NCI-H1436 (cell line): Measurements from ENCODE around the gene LOC101059915.
A peak's percentile ranks its signal among the peaks of the same experiment; 100 is the strongest.

Experiments used
- DNase-seq: peaks from one replicate; lab custom pipeline; 2025; lab: John Stamatoyannopoulos, UW

The LOC101059915 gene

GRCh38 chrX:71667328-71668247 is at the start of gene LOC101059915:
LOC101059915 (plus strand) TSS chrX:71667546.
- no peak for DNase-seq

DNA sequence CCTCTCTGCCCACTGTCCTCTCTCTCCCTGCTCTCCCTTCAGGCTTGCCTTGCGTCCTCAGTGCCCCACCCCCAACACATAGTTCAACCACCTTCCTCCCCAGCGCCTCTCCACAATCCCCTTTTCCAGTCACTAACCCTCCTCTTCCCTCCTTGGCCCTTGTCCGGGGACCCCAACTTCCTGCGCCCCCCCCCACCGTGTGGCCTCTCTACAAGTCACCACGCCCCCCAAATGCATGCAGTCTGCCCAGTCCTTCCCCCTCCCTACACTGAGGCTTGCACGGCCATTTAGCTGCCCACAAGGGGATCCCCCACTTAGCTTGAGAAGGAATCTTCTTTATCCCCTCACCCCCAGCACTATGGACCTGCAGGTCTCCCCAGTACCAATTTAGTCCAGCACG is 49.6 kb upstream of the LOC101059915 start:
- DNase-seq, result no peak

DNA sequence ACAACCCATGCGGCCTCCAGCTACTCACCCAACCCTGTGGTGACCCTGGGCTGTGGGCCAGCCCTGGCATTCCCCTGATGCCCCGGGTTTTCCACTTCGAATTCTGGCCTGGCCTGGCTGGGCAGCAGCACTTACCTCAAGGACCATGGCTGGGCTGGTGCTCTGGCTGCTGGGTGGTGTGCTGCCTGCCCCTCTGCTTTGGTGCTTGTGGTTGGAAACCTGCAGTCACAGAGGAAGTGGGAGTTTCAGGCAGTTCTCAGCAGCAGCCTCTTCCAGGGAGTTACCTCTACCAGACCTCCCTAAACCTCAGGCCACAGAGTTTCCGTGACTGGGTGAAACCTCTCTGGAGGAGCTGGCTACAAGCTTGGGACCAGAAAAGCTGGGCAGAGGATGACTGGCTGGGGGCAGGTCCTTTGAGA is 49.0 kb upstream of the LOC101059915 start, which contains the start of gene CXCR3:
Gene CXCR3, minus strand, starts transcription at position 209 of the 419 bp plus-strand sequence. Its CDS starts 62 bp downstream, at position 147.
- no peak for DNase-seq

DNA sequence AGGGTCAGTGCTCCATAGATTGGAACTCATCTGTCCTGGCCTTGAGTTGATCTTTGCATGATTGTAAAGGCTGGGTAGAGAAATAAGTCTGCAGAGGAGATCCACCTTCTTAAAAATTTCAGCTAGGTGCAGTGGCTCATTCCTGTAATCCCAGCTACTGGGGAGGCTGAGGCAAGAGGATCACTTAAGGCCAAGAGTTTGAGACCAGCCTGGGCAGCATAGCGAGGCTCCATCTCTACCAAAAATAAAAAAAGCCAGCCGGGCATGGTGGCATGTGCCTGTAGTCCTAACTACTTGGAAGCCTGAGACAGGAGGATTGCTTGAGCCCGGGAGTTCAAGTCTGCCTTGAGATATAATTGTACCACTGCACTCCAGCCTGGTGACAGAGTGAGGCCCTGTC is 48.6 kb upstream of the LOC101059915 start:
- DNase-seq, result no peak

DNA sequence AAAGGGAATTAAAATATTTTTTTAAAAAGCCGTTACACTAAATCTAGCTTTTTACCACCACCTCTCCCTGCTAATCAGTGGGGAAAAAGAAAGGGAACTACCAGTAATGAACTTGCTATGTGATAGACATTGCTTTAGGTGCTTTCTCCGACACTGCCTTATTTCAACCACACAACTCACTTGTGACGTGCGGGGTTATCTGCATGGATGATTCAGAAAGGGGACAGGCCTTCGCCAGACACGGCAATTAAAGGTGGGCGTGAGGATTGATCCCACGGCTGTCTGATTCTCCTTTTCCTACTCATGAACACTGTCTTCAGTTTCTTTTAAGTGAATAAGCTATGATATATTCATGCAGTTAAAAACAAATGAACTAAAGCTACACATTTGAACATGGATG is 48.2 kb upstream of the LOC101059915 start:
- DNase-seq, result no peak

DNA sequence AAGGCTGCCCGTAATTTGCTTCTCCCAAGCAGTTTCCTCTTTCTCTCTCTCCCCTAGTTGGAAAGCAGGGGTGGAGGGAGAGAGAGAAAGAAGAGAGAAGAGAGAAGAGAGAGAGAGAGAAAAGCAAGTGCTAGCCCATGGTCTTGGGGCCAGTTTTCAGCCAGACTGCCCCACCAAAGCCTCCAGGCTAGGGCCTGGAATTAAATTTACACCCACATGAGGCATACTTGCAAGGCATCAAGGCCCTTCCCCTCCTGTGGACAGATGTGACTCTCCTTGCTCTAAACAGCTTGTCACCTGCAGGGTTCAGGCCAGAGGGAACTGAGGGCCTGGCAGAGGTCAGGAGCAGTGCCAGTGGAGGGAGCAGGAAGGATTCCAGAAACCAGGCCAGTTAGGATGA is 47.4 kb upstream of the LOC101059915 start:
- no peak for DNase-seq

DNA sequence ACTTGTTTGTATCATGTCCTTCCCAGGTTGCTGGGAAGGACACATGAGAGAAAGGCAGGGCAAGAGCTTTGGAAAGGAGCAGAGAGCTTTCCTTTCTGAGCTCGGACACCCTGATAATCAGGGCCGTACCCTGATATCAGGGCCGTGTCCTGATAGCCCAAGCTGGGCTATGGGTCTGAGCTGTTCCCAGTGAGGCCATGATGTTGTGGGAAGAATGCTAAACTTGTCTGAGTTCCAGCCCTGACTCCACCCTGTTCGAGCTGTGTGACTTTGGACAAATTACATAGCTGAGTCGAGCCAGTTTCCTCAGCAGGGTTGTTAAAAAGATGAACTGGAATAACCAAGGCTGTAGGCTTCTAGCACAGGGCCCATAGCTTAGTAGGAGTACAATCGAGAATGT is 45.7 kb upstream of the LOC101059915 start:
- DNase-seq, result no peak

DNA sequence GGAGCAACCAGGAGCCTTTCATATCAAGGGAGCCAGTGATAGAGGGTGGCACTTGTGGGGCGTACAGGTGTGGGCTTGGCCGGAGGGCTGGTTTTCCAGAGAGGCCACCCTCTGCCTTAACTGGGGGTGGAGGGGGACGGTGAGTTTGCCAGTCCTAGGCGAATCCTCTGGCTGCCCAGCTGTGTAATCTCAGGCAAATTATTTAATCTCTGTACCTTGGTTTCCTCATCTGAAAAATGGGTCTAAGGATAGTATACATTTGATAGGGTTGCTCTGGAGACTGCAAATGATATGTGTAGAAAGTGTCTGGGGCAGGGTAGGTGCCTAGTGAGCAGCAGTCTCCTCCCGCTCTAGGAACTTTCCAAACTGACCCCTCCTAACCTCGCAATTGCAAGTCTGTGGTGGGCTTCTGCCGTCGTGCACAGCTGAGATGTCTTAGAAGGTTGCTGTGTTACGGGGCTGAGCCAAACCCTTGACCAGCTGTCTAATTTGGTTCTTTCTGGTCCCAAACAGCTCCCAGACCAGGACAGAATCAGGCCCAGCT is 45.2 kb upstream of the LOC101059915 start:
- no peak for DNase-seq

DNA sequence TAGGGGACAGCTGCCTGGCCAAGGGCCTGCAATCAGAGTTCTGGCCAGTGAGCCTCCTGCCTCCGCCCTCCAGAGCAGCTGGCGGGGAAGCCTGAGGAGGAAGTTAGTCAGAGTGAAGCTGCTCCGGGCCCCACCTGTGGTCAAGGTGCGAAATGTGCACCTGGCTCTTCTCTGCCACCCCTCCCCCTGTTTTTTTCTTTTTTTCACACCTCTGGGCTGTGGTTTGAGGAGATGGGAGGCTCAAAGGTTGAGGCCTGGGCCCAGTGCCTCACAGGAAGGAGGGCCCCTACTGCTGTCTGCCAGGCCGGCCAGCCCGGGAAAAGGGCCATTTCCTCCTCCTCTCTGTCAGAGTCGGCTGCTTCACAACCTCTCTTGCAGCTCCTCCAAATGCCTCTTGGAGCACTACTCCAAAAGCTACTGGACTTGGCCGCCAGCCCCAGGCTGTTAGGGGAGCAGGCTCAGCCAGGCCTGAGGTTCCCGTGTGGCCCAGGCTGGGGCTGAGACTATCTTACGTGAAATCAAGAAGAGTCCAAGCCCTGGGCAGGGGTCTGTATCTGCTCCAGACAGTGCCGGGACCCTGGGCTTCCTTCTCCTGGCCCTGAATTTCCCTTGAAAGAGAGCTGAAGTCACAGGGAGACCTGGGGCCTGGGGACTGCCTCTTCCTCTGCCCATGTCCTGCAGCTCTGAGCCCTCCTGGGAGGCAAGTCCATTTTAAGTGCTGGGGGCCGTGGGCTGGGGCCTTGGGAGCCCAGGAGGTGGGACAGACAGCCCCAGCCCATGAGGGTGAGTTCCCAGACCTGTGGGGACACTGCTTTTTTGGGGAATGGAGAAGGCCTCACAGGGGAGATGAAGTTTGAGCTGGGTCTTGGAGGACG is 44.5 kb upstream of the LOC101059915 start:
- peak; percentile 28 for DNase-seq

DNA sequence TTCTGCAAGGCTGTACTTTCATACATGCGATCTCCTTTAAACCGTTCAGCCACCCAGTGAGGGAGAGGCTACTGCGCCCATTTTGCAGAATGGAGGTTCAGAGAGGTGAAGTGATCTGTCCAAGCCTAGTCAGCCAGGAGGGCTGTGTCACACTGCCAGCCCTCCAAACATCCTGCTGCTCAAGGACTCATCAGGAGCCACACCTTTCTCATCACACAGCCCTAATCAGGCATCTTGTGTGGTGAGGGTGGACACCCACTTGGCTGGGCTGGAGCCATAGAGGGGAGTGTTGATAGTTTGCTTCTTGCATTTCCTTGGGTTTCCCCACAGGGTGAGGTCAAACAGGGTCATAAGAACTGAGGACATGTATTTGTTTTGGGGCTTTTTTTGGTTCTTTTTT is 43.6 kb upstream of the LOC101059915 start:
- no peak for DNase-seq

GRCh38 chrX:71625471-71625870 is 41.9 kb upstream of the LOC101059915 start:
- DNase-seq, result no peak

DNA sequence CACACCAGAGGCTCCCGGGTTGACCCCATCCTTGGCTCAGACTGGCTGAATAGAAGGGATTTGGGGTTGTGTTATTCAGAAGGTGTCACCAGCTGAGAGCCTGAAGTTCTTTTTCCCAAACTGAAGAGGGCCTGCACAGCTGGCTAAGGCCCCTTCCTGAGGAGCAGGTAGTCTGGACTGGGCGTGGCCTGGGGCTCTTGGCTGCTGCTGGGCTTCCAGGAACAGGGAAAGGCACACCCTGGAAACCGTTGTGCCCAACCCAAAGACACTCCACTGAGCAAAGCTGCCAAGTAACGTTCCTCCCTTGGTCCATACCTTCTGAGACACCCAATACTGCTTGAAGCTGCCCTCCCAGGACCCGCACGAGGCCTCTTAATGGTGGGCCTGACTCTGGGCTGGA is 40.8 kb upstream of the LOC101059915 start:
- DNase-seq, result no peak

GRCh38 chrX:71627588-71628404 is 39.5 kb upstream of the LOC101059915 start:
- DNase-seq, result no peak

DNA sequence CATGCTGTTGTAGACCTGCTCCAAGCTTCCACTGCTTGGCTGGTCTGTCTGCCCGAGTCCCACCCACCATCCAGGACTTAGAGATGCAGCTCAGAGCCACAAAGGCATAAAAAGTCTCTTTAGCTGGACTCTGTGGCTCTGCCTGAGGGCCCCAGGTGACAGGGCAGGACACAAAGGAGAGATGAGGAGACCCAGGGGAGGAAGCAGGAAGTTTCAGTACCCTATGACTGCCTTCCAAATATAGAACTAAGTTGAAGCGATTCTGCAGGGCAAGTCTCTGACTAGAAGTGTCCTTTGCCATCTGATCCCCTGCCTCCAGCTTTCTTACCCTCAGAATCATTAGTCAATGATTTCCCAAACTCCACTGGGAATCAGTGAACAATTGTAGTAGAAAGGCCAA is 37.9 kb upstream of the LOC101059915 start:
- no peak for DNase-seq

GRCh38 chrX:71632923-71633657 is 34.3 kb upstream of the LOC101059915 start:
- peak; percentile 87 for DNase-seq

DNA sequence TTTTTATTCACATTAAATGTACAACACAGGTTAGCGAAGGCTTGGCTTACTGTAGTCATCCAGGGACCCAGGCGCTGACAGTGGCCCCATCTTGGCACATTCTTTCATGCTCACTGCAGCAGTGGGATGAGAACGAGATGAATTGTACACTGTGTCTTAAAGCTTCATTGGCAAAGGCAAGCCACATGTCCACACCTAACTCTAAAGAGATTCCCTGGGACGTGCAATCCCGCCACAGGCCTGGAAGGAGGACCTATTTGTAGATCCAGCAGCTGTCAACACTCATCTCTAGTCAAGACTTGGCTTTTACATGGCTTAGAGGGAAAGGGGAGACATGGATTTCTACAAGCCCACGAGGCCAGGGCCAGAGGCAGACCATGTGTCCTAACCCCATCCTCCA is 33.0 kb upstream of the LOC101059915 start:
- DNase-seq, result no peak

- DNase-seq, result peak; percentile 74
Measured at GRCh38 chrX:71636438-71637252, 30.7 kb upstream of the LOC101059915 start.

DNA sequence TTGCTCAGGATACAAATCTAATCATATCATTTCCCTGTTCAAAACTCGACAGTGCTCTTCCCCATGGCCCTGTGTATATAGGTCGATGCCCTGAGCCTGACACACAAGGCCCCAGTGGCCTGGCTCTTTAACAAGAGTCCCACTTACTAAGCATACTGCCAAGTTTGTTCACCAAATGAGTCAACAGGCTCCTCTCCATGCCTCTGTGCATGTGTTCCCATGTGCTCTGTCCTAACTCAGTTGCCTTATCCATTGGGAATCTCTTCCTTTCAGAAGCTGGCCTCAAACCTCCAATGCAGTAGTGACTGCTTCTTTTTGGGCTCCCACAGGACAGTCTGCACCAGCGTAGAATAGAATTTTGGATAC is 30.1 kb upstream of the LOC101059915 start:
- DNase-seq, result no peak

DNA sequence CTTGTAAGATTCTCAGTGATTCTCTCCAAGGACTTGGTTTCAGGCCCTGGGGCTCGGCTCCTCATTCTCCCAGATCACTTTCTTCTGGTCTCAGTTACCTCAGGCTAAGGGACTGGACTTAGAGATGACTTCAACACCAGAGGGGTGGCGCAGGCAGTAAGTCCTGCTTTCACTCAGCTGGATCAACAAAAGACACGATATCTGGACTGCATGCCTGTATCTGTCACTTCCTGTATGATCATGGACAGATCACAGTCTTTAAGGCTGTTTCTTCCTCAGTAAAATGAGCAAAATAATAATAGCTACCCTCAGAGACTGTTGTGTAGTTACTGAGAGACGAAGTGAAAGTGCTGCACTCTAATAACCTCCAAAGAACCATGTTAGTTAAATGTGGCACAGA is 29.5 kb upstream of the LOC101059915 start:
- no peak for DNase-seq

GRCh38 chrX:71638409-71638808 is 28.9 kb upstream of the LOC101059915 start:
- no peak for DNase-seq
